GM12873 (cell line): Measurements from ENCODE around the gene IFT20.

Source experiments
- TF ChIP-seq, protein P1 (sequence below): IDR thresholded peaks from 2 replicates; pipeline ENCODE4 v1.5.1; 2012; ENCODE audit warnings: low read depth, mild to moderate bottlenecking, moderate library complexity, low read length, control low read depth; ENCODE audit not compliant: insufficient read depth; ENCODE audit errors: missing control alignments

Gene IFT20

DNA sequence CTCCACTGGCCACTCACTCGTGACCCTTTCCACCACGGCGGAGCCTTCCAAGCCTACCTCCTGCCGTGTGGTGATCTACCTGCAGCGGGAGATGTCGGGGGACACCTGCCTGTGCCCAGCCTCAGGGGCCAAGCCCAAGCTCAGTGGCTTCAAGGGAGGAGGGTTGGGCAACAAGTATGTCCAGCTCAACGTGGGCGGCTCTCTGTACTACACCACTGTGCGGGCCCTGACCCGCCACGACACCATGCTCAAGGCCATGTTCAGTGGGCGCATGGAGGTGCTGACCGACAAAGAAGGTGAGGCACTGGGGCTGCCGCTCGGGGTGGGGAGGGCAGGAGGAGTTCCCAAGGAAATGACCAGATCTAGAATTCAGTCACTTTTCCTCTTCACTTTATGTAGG lies 4.2 kb upstream of the IFT20 start:
- TF ChIP-seq, protein P1, sequence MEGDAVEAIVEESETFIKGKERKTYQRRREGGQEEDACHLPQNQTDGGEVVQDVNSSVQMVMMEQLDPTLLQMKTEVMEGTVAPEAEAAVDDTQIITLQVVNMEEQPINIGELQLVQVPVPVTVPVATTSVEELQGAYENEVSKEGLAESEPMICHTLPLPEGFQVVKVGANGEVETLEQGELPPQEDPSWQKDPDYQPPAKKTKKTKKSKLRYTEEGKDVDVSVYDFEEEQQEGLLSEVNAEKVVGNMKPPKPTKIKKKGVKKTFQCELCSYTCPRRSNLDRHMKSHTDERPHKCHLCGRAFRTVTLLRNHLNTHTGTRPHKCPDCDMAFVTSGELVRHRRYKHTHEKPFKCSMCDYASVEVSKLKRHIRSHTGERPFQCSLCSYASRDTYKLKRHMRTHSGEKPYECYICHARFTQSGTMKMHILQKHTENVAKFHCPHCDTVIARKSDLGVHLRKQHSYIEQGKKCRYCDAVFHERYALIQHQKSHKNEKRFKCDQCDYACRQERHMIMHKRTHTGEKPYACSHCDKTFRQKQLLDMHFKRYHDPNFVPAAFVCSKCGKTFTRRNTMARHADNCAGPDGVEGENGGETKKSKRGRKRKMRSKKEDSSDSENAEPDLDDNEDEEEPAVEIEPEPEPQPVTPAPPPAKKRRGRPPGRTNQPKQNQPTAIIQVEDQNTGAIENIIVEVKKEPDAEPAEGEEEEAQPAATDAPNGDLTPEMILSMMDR: no peak

DNA sequence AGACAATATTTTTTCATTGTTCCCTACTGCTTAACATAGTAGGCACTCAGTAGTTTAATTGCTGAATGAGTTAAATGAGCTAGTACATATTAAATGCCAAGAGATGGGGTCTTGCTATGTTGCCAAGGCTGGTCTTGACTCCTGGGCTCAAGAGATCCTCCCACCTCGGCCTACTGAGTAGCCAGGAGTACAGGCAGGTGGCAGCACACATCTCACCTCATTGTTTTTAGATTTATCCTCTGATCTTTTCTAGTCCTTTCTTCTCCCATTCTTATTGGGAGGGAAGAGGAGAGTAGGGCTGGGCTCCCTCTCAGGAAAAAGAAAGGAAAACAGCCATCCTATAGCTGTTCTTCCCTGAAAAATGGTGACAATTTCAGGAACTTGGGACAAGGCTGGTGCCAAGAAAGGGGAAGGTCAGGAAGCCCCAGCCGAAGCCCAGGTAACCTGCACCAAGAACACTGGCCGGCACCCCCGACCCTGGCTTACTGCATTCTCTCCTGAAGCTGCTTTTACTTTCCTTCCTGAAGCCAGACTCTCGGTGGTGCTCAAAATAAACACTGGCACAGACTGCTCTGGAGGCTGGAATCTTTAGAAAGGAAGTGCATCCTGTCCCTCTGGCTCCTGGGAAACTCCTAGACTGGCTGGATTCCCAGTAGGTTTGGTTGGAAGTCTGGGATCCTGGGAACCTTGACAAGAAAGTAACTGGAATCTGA lies 2.9 kb upstream of the IFT20 start:
- TF ChIP-seq, protein P1: no peak

DNA sequence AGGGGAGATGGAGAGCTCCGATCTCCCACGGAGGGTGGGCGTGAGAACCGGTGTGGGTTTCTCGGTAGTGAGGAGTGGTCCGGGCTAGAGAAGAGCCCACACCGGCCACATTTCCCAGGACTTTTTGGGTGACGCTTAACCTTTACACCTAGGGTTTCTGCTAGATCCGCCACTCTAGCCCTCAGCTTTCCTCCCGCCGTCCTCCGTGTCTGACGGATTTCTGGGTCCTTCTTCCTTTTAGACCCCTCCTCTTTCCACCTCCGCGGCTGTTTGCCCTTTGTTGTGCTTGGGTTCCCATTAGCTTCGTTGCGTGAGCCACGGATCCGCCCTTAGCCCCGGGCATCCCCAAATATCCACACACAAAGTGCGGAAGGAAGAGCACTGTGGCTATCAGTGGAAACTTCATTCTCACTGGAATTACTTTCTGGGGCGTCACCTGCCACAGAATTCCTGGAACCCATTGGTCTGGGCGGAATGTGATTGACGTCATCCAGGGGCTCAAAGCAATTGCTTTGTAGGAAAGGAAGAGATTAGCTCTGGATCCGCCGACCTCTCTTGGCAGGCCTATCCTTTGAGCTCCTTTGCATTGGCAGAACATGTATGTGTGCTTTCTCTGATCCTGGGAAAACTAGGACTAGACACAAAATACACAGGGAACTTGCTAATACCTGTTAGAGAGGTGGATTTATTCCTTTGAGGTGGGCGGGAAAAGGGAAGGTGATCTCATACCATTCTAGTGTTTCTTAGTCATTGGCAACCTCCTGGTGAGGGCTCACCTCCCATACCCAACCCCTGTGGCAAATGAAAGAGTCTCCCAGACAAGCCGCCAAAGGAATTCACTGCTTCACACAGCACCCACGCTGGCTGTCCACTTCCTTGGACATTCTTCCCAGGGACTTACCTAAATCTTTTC lies 943 bp upstream of the IFT20 start:
- TF ChIP-seq, protein P1: no peak

DNA sequence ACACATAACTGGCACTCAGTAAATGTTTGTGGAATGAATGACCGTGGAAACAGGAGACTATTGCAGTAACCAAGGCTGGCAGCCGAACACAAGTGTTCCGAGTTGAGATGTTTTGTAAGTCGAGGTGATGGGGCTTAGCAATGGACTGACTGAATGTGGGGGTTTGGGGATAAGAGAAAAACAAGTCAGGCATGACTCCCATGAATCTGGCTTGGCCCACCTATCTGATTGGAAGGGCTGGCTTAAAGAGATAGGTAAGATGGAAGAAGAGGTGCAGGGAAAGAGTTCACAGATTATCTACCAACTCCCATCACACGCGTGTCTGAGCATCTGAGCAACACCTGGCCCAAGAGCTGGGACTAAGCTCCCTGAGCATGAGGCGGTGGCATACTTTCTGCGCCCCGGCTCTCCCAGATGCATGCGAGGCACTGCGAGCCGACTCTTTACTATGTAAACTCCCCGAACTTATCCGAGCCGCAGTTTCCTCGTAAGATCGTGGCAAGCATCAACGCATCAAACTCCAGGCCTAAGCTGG lies 539 bp downstream of the IFT20 start:
- TF ChIP-seq, protein P1: no peak

DNA sequence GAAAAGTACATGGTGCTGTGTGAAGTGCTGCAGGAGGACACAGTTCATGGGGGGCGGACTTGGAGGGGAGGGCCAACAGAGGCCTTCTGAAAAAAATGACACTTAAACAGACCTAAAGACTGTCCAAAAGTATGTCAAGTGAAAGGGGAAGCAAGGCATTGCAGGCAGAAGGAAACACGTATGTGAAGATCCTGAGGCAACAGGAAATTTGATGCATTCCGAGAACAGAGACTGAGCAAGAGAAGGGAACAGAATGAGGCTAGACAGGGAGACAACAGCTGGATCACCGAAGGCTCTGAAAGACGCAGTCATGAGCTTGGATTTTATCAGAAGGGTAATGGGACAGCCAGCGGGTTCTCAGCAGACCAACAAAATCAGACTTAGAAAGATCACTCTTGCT lies 1.1 kb downstream of the IFT20 start:
- TF ChIP-seq, protein P1: no peak

DNA sequence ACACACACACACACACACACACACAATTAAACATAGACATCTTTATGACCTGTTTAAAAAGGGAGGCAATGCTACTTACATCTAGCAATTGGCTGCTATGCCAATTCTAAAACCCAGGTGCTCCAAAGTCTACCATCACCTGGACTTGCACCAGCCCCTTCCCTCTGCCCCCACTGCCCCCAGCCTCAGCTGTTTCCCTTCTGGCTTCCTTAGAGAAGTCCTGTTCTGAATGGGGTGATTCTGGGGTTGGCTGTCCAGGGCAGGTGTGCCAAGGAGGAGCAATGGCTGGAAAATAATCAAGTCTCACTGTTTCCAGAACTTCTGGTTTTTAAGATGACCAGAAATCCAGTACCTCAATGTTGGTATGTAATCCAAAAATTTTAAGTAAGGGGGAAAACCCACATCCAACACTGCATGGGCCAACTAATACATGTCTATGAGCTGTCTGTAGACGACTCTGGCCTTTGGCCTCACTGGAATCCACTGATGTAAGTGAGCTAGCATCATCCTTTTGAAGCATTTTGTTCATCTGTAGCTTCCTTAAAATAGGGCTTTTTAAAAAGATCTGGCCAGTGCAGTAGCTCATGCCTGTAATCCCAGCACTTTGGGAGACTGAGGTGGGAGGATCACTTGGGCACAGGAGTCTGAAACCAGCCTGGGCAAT lies 2.1 kb downstream of the IFT20 start:
- TF ChIP-seq, protein P1: no peak

DNA sequence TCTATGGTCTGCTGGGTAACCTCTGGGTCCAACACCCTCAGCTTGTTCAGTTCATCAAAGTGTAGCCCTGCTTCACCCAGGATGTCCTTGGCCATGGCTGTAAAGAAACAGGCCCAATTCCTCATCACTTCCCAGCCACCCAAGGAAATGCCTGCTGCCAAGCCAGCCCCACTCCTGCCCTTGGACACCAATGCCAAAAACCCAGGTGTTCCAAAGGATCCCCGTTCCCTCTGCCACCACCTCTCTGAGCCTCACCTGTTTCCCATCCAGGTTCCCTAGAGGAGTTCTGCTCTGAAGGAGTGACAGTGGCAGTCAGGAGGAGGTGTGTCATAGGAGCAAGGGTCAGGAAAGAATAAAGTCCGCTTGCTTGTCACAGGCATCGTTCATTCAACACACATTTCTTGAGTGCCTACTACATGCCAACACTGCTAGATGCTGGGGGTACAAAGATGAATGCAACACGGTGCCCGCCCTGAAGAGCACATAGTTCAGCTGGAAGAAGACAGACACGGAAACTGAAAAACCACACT lies 3.3 kb downstream of the IFT20 start:
- TF ChIP-seq, protein P1: no peak
